ENCODE results near the gene MASP2.

DNA sequence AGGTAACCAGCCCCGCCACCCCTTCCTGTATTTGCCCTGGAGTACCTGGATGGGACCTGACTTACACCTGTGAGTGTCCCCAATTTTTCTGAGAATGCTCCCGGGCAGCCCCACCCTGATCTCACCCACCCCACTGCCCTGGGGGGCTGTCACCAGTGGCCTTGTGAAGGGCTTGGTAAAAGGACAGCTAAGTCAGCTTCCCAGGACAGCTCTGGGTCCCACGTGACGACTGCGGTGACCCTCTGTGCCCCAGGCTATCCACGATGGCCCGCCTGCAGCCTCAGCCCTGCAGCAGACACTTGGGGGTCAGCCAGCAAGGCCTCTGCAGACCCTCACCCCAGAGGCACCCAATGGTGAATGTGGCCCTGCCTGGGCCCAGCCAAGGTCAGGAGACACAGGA, 7.1 kb upstream of the MASP2 start:
- TF ChIP-seq POLR2A (IDR thresholded peaks at IDR 0.05) = no peak
- no peak for TF ChIP-seq CTCF (IDR thresholded peaks at IDR 0.05)
